Adrenal gland (tissue), 5 donors: ENCODE data around the gene METAP1.

Experiments
- POLR2A ChIP-seq, 2 donors: fragments of 450-650 bp; IDR thresholded peaks; one replicate each; pipeline ENCODE4 v1.6.1; 2017; ENCODE audit warnings: antibody characterized with exemption in 2 of 2, mild to moderate bottlenecking in 2 of 2, moderate library complexity in 1 of 2
- TF ChIP-seq, protein P1 (sequence below), 6 experiments: fragments of 450-650 bp in 4 of 6; fragments of 200-600 bp in 2 of 6; sonication (generic) in 1 of 6; IDR thresholded peaks; 1 replicate in 5 of 6; 2 replicates in 1 of 6; pipeline versions ENCODE4 v1.5.1 to v1.8.0; 2016 to 2021; ENCODE audit warnings: antibody characterized with exemption in 6 of 6, mild to moderate bottlenecking in 2 of 6, moderate library complexity in 1 of 6
- donor health status: DM: no; HTN: no; CAD: no.

DNA sequence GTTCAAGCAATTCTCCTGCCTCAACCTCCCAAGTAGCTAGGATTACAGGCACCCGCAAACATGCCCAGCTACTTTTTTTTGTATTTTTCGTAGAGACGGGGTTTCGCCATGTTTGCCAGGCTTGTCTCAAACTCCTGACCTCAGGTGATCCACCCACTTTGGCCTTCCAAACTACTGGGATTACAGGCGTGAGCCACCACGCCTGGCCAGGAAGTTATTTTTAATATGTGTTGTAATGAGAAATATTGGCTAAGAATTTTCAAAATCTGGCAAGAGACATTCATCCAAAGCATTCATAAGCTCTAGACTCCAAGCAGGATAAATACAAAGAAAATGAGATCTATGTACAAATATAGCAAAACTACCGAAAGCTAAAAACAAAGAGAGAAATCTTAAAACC, 18.0 kb upstream of the METAP1 start:
- no peak for TF ChIP-seq POLR2A (IDR thresholded peaks at IDR 0.05)
- TF ChIP-seq, protein P1, sequence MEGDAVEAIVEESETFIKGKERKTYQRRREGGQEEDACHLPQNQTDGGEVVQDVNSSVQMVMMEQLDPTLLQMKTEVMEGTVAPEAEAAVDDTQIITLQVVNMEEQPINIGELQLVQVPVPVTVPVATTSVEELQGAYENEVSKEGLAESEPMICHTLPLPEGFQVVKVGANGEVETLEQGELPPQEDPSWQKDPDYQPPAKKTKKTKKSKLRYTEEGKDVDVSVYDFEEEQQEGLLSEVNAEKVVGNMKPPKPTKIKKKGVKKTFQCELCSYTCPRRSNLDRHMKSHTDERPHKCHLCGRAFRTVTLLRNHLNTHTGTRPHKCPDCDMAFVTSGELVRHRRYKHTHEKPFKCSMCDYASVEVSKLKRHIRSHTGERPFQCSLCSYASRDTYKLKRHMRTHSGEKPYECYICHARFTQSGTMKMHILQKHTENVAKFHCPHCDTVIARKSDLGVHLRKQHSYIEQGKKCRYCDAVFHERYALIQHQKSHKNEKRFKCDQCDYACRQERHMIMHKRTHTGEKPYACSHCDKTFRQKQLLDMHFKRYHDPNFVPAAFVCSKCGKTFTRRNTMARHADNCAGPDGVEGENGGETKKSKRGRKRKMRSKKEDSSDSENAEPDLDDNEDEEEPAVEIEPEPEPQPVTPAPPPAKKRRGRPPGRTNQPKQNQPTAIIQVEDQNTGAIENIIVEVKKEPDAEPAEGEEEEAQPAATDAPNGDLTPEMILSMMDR (IDR thresholded peaks at IDR 0.05) = no peak
